Measurements from ENCODE around the gene HNRNPCL2.
"Not testable (repeated sequence)": the region's sequence is repeated elsewhere in the genome, so short reads cannot be mapped to it uniquely, and the experiment has no call there.

The HNRNPCL2 gene

GRCh38 chr1:13116754-13117153 lies at the start of gene HNRNPCL2:
Gene HNRNPCL2 (minus strand): TSS chr1:13116854. CDS start chr1:13116400, 454 bp downstream.
- not testable (repeated sequence) for DNase-seq

- not testable (repeated sequence) for DNase-seq
These were observed 48.9 kb upstream of the HNRNPCL2 start, which contains the start of gene HNRNPCL4 for GRCh38 chr1:13165531-13165930. Gene HNRNPCL4 (minus strand): TSS chr1:13165631. CDS start chr1:13165467, 164 bp downstream.

- not testable (repeated sequence) for DNase-seq
These were observed 39.3 kb upstream of the HNRNPCL2 start, which contains the start of gene PRAMEF26 for GRCh38 chr1:13155909-13156308. Gene PRAMEF26 (minus strand): TSS chr1:13156009. CDS start chr1:13153095, 2,914 bp downstream.

GRCh38 chr1:13070474-13070873 lies 46.2 kb downstream of the HNRNPCL2 start, which contains the start of gene PRAMEF25:
Gene PRAMEF25 (plus strand): TSS chr1:13070774. CDS start chr1:13073694, 2,920 bp downstream.
- not testable (repeated sequence) for DNase-seq
